SK-N-SH treated with all-trans-retinoic acid at 6 μM for 48 hours (cell line): Measurements from ENCODE around the gene WTAP.

Source experiments
- ATAC-seq: fragments of 200-7000 bp; cut with Tn5 transposase; 3 replicates; pipeline ENCODE4 v1.9.1; 2020; ENCODE audit warnings: mild to moderate bottlenecking, moderate library complexity
- ARNTL ChIP-seq: fragments of 450-650 bp; formaldehyde crosslinking; IDR thresholded peaks from 2 replicates; pipeline ENCODE4 v1.5.0; 2020; ENCODE audit warnings: low read depth, mild to moderate bottlenecking, moderate library complexity, borderline replicate concordance
- BACH2 ChIP-seq: fragments of 250-450 bp; sonication (Bioruptor Pico); IDR thresholded peaks from 2 replicates; pipeline ENCODE4 v1.9.0; 2021; ENCODE audit warnings: mild to moderate bottlenecking, borderline replicate concordance
- CREB5 ChIP-seq: fragments of 250-450 bp; sonication (Bioruptor Pico); IDR thresholded peaks from 2 replicates; pipeline ENCODE4 v1.5.1; 2020; ENCODE audit warnings: low read depth, mild to moderate bottlenecking, moderate library complexity
- CSDC2 ChIP-seq: fragments of 250-450 bp; sonication (Bioruptor Pico); IDR thresholded peaks from 2 replicates; pipeline ENCODE4 v1.5.0; 2020; ENCODE audit warnings: mild to moderate bottlenecking, moderate library complexity
- ESRRG ChIP-seq: fragments of 250-450 bp; sonication (Bioruptor Pico); IDR thresholded peaks from 2 replicates; pipeline ENCODE4 v1.6.1; 2021; ENCODE audit warnings: mild to moderate bottlenecking
- GLIS3 ChIP-seq: fragments of 250-450 bp; sonication (Bioruptor Pico); IDR thresholded peaks from 2 replicates; pipeline ENCODE4 v1.5.0; 2020; ENCODE audit warnings: mild to moderate bottlenecking, moderate library complexity
- ISL1 ChIP-seq: fragments of 250-450 bp; sonication (Bioruptor Pico); IDR thresholded peaks from 2 replicates; pipeline ENCODE4 v2.1.2; 2022; ENCODE audit warnings: mild to moderate bottlenecking, moderate library complexity
- OSR1 ChIP-seq: fragments of 250-450 bp; sonication (Bioruptor Pico); IDR thresholded peaks from 2 replicates; pipeline ENCODE4 v1.8.0; 2022; ENCODE audit warnings: moderate library complexity, mild to moderate bottlenecking, inconsistent platforms
- PATZ1 ChIP-seq: fragments of 250-450 bp; sonication (Bioruptor Pico); IDR thresholded peaks from 2 replicates; pipeline ENCODE4 v1.8.0; 2020; ENCODE audit warnings: mild to moderate bottlenecking, moderate library complexity, borderline replicate concordance
- POU6F1 ChIP-seq: fragments of 250-450 bp; sonication (Bioruptor Pico); IDR thresholded peaks from 2 replicates; pipeline ENCODE4 v1.8.0; 2021; ENCODE audit warnings: low read depth, mild to moderate bottlenecking, moderate library complexity, borderline replicate concordance
- PPARA ChIP-seq: fragments of 250-450 bp; sonication (Bioruptor Pico); IDR thresholded peaks from 2 replicates; pipeline ENCODE4 v1.5.0; 2020; ENCODE audit warnings: mild to moderate bottlenecking, borderline replicate concordance
- RARB ChIP-seq: fragments of 250-450 bp; sonication (Bioruptor Pico); IDR thresholded peaks from 2 replicates; pipeline ENCODE4 v1.8.0; 2021; ENCODE audit warnings: mild to moderate bottlenecking, moderate library complexity
- TCF4 ChIP-seq: fragments of 250-450 bp; sonication (Bioruptor Pico); IDR thresholded peaks from 2 replicates; pipeline ENCODE4 v1.8.0; 2021; ENCODE audit warnings: mild to moderate bottlenecking, moderate library complexity, borderline replicate concordance
- TOX ChIP-seq: fragments of 250-450 bp; sonication (Bioruptor Pico); IDR thresholded peaks from 2 replicates; pipeline ENCODE4 v1.8.0; 2021; ENCODE audit warnings: mild to moderate bottlenecking, moderate library complexity, borderline replicate concordance
- TSHZ2 ChIP-seq: fragments of 250-450 bp; sonication (Bioruptor Pico); IDR thresholded peaks from 2 replicates; pipeline ENCODE4 v1.5.0; 2020; ENCODE audit warnings: mild to moderate bottlenecking, moderate library complexity
- ZC3H10 ChIP-seq: fragments of 250-450 bp; sonication (Bioruptor Pico); IDR thresholded peaks from 2 replicates; pipeline ENCODE4 v1.5.1; 2021; ENCODE audit warnings: mild to moderate bottlenecking, moderate library complexity
- ZFP3 ChIP-seq: fragments of 250-450 bp; sonication (Bioruptor Pico); IDR thresholded peaks from 2 replicates; pipeline ENCODE4 v1.5.0; 2020; ENCODE audit warnings: mild to moderate bottlenecking, moderate library complexity
- ZFP30 ChIP-seq: fragments of 450-650 bp; formaldehyde crosslinking; IDR thresholded peaks from 2 replicates; pipeline ENCODE4 v1.5.0; 2022; ENCODE audit warnings: mild to moderate bottlenecking, moderate library complexity
- ZNF565 ChIP-seq: fragments of 450-650 bp; formaldehyde crosslinking; conservative IDR thresholded peaks from 2 replicates; pipeline ENCODE4 v1.5.0; 2020; ENCODE audit warnings: low read depth, mild to moderate bottlenecking, moderate library complexity
- ZNF70 ChIP-seq: fragments of 450-650 bp; formaldehyde crosslinking; IDR thresholded peaks from 2 replicates; pipeline ENCODE4 v1.5.0; 2020; ENCODE audit warnings: mild to moderate bottlenecking, moderate library complexity
- ZNF8 ChIP-seq: fragments of 450-650 bp; formaldehyde crosslinking; IDR thresholded peaks from 2 replicates; pipeline ENCODE4 v1.5.0; 2020; ENCODE audit warnings: mild to moderate bottlenecking, moderate library complexity
- TF ChIP-seq, protein P1 (sequence below): fragments of 250-450 bp; sonication (Bioruptor Pico); IDR thresholded peaks from 2 replicates; pipeline ENCODE4 v1.5.1; 2021; ENCODE audit warnings: mild to moderate bottlenecking, moderate library complexity

WTAP gene

GRCh38 chr6:159682810-159683209 is 44.5 kb upstream of the WTAP start (continued):
- TF ChIP-seq PPARA (CRISPR knock-in tag) (no peak), ISL1 (CRISPR knock-in tag) (no peak), ZFP3 (CRISPR knock-in tag) (no peak), TOX (CRISPR knock-in tag) (no peak)
- TF ChIP-seq, all 23 proteins: peak for 0

GRCh38 chr6:159684013-159684304 is 43.3 kb upstream of the WTAP start:
- no peak for TF ChIP-seq ZNF8 (CRISPR knock-in tag)
- TF ChIP-seq ZNF70 (CRISPR knock-in tag), result no peak
- TF ChIP-seq, protein P1, sequence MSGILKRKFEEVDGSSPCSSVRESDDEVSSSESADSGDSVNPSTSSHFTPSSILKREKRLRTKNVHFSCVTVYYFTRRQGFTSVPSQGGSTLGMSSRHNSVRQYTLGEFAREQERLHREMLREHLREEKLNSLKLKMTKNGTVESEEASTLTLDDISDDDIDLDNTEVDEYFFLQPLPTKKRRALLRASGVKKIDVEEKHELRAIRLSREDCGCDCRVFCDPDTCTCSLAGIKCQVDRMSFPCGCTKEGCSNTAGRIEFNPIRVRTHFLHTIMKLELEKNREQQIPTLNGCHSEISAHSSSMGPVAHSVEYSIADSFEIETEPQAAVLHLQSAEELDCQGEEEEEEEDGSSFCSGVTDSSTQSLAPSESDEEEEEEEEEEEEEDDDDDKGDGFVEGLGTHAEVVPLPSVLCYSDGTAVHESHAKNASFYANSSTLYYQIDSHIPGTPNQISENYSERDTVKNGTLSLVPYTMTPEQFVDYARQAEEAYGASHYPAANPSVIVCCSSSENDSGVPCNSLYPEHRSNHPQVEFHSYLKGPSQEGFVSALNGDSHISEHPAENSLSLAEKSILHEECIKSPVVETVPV, result no peak
- no peak for TF ChIP-seq CSDC2 (CRISPR knock-in tag)
- TF ChIP-seq ZC3H10 (CRISPR knock-in tag), result no peak
- no peak for TF ChIP-seq ARNTL (CRISPR knock-in tag)
- no peak for TF ChIP-seq BACH2 (CRISPR knock-in tag)
- no peak for TF ChIP-seq ESRRG (CRISPR knock-in tag)
- no peak for TF ChIP-seq OSR1 (CRISPR knock-in tag)
- no peak for ATAC-seq

- no peak for ATAC-seq
- TF ChIP-seq TOX (CRISPR knock-in tag) (no peak), GLIS3 (CRISPR knock-in tag) (no peak), POU6F1 (CRISPR knock-in tag) (no peak), BACH2 (CRISPR knock-in tag) (no peak), TCF4 (CRISPR knock-in tag) (no peak), PPARA (CRISPR knock-in tag) (no peak), ARNTL (CRISPR knock-in tag) (no peak), CSDC2 (CRISPR knock-in tag) (no peak), ESRRG (CRISPR knock-in tag) (no peak), ZFP30 (CRISPR knock-in tag) (no peak), TSHZ2 (CRISPR knock-in tag) (no peak), CREB5 (CRISPR knock-in tag) (no peak), ZC3H10 (CRISPR knock-in tag) (no peak), ZNF565 (CRISPR knock-in tag) (no peak), PATZ1 (no peak), ZFP3 (CRISPR knock-in tag) (no peak), RARB (no peak), OSR1 (CRISPR knock-in tag) (no peak)
- TF ChIP-seq, protein P1, result no peak
These were observed 41.3 kb upstream of the WTAP start for GRCh38 chr6:159686040-159686439.
